Measurements from ENCODE around the gene TMPRSS6. TPM values are rescaled to one million over a fixed set of nuclear protein-coding genes. Genes with fewer than 3 reads are reported as not detected.
"Not testable (repeated sequence)": the region's sequence is repeated elsewhere in the genome, so short reads cannot be mapped to it uniquely, and the experiment has no call there.

Gene TMPRSS6
- total RNA-seq, 4 donors from 2014 or later = under 0.01 to 0.09 TPM; not detected in 2

DNA sequence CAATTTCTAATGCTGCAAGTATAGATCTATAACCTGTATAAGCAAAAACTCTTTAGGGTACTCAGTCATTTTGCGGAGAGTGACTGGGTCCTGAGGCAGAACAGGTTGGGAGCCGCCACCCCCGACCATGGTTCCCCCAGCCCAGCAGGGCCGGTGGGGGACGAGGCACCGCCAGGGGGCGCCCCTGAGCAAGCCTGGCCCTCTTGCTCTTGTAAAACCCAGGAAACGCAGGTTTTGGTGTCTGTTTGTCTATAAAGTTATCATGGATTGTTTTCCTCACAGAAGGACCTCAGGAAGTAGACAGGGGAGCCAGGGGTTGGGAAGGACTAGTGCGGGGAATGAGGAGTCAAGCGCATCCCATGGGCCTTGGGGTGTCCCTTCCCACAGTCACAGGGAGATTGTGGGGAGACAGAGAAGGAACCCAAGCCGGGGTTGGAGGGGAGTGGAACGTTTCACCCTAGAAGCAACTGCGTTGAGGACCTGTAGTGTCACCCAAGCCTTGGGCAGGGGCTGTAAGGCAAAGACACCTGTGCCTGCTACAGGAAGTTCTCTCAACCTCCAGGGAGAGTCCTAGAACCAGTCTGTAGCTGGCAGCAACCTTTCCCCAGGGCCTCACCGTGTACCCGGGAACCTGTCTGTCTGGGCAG, 31.6 kb downstream of the TMPRSS6 start:
- Histone ChIP-seq H3K4me1 (peaks cover 0 to 6% (median 0%) of the 10 kb centered on the region in 3 donors), H3K27ac (no peak overlapping the region), H3K27me3 (peaks cover 0 to 63% (median 0%) of the 10 kb centered on the region in 4 donors), H3K36me3 (no peaks in the 10 kb centered on the region), H3K9me3 (no peaks in the 10 kb centered on the region), H3K4me3 (no peak overlapping the region)
- DNase-seq = no peak
- intact Hi-C loops (cut with DNase I) = no loop called here
- TF ChIP-seq POLR2A (IDR thresholded peaks at IDR 0.05) = no peak
- TF ChIP-seq, protein P1, sequence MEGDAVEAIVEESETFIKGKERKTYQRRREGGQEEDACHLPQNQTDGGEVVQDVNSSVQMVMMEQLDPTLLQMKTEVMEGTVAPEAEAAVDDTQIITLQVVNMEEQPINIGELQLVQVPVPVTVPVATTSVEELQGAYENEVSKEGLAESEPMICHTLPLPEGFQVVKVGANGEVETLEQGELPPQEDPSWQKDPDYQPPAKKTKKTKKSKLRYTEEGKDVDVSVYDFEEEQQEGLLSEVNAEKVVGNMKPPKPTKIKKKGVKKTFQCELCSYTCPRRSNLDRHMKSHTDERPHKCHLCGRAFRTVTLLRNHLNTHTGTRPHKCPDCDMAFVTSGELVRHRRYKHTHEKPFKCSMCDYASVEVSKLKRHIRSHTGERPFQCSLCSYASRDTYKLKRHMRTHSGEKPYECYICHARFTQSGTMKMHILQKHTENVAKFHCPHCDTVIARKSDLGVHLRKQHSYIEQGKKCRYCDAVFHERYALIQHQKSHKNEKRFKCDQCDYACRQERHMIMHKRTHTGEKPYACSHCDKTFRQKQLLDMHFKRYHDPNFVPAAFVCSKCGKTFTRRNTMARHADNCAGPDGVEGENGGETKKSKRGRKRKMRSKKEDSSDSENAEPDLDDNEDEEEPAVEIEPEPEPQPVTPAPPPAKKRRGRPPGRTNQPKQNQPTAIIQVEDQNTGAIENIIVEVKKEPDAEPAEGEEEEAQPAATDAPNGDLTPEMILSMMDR (IDR thresholded peaks at IDR 0.05) = peak; percentile 87 to 96 (median 90)
- 19 to 27% methylated on average over 14 to 15 of the region's 15 CpGs for WGBS, 2 donors

DNA sequence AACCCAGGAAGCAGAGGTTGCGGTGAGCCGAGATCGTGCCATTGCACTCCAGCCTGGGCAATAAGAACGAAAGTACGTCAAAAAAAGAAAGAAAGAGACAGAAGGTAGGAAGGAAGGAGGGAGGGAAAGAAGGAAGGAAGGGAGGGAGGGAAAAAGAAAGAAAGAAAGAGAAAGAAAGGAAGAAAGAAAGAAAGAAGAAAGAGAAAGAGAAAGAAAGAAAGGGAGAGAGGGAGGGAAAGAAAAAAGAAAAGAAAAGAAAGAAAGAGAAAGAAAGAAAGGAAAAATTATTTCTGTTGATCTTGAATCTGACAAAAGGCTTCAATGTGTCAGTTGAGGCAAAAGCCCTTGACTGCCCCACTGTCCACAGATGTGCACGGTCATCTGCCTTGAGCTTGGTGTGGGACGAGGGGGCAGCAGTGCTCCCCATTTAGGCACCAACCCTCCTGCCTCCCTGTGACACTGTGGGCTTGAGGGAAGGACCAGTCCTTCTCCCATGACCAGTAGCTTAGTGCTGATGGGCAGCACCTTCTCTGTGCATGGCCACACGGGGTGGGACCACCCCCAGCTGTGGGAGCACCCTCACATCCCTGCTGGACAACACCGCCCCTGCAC, 33.6 kb downstream of the TMPRSS6 start:
- no peak overlapping the region for H3K27ac ChIP-seq
- no peaks in the 10 kb centered on the region for H3K36me3 ChIP-seq
- WGBS, 2 donors = 81 to 83% methylated on average over 6 to 7 of the region's 9 CpGs
- H3K9me3 ChIP-seq = no peaks in the 10 kb centered on the region
- DNase-seq = no peak
- TF ChIP-seq, protein P1 (IDR thresholded peaks at IDR 0.05) = no peak
- TF ChIP-seq POLR2A (IDR thresholded peaks at IDR 0.05) = no peak
- no peak overlapping the region for H3K4me3 ChIP-seq
- H3K4me1 ChIP-seq = peaks cover 0 to 6% (median 0%) of the 10 kb centered on the region in 3 donors
- intact Hi-C loops (cut with DNase I) = no loop called here
- peaks cover 0 to 70% (median 0%) of the 10 kb centered on the region in 4 donors for H3K27me3 ChIP-seq

DNA sequence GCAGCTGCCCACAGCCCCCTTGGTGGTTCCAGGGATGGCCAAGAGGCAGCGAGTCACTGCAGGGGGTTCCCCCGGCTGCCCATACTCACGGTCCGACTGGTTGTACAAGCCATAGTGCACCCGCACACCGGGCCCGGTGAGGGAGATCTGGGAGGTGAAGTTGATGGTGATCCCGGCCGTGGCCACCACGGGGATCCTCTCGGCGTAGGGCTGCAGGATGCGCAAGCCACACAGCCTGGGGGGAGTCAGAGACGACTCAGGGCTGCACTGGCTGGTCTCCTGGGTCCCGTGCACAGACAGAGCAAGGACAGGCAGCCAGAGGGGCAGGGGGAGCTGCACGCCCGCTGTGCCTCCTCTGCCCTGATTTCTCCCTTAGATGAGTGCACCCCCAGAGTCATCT, 34.5 kb downstream of the TMPRSS6 start:
- 35 to 67% methylated on average over 1 to 2 of the region's 17 CpGs for WGBS, 2 donors
- no peak for DNase-seq
- Histone ChIP-seq H3K4me3 (no peak overlapping the region), H3K27ac (no peak overlapping the region), H3K27me3 (peaks cover 0 to 75% (median 0%) of the 10 kb centered on the region in 4 donors), H3K36me3 (no peaks in the 10 kb centered on the region), H3K9me3 (no peaks in the 10 kb centered on the region), H3K4me1 (peaks cover 0 to 5% (median 0%) of the 10 kb centered on the region in 3 donors)
- TF ChIP-seq, protein P1 (IDR thresholded peaks at IDR 0.05) = no peak
- TF ChIP-seq POLR2A (IDR thresholded peaks at IDR 0.05) = no peak
- intact Hi-C loops (cut with DNase I) = no loop called here

DNA sequence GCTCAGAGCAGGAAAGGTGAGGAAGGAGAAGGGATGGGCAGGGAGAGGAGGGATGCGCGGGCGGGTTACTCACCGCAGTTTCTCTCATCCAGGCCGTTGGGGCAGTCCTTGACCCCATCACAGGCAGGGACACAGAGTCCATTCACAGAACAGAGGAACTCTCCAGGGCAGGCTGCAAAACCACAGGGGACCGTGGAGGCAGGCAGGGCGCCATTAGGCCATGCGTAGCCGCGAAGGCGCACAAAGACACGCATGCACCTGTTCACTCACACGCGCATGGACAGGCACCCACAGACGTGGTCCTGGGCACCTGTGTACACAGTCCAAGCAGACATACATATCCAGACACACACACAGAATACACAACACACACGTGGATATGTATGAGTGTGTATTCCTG, 35.0 kb downstream of the TMPRSS6 start:
- no peak for TF ChIP-seq POLR2A (IDR thresholded peaks at IDR 0.05)
- TF ChIP-seq, protein P1 (IDR thresholded peaks at IDR 0.05) = no peak
- H3K4me1 ChIP-seq = no peaks in the 10 kb centered on the region
- no peaks in the 10 kb centered on the region for H3K36me3 ChIP-seq
- intact Hi-C loops (cut with DNase I) = no loop called here
- no peak for DNase-seq
- H3K27me3 ChIP-seq = peaks cover 0 to 75% (median 0%) of the 10 kb centered on the region in 4 donors
- 58 to 67% methylated on average over 11 to 16 of the region's 16 CpGs for WGBS, 2 donors
- no peak overlapping the region for H3K27ac ChIP-seq
- no peaks in the 10 kb centered on the region for H3K9me3 ChIP-seq
- no peak overlapping the region for H3K4me3 ChIP-seq

DNA sequence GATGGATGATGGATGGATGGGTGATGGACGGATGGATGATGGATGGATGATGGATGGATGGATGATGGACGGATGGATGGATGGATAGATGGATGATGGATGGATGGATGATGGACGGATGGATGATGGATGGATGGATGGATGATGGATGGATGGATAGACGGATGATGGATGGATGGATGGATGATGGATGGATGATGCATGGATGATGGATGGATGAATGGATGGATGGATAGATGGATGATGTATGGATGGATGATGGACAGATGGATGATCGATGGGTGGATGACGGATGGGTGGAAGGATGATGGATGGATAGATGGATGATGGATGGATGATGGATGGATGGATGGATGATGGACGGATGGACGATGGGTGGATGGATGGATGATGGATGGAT, 36.8 kb downstream of the TMPRSS6 start:
- no peak overlapping the region for H3K4me3 ChIP-seq
- intact Hi-C loops (cut with DNase I) = no loop called here
- TF ChIP-seq, protein P1 (IDR thresholded peaks at IDR 0.05) = no peak
- no peak for TF ChIP-seq POLR2A (IDR thresholded peaks at IDR 0.05)
- peaks cover 0 to 88% (median 3%) of the 10 kb centered on the region in 4 donors for H3K27me3 ChIP-seq
- H3K4me1 ChIP-seq = peaks cover 0 to 8% (median 4%) of the 10 kb centered on the region in 3 donors
- no peaks in the 10 kb centered on the region for H3K36me3 ChIP-seq
- 83 to 86% methylated on average over 8 of the region's 8 CpGs for WGBS, 2 donors
- no peaks in the 10 kb centered on the region for H3K9me3 ChIP-seq
- H3K27ac ChIP-seq = no peak overlapping the region
- DNase-seq = no peak

DNA sequence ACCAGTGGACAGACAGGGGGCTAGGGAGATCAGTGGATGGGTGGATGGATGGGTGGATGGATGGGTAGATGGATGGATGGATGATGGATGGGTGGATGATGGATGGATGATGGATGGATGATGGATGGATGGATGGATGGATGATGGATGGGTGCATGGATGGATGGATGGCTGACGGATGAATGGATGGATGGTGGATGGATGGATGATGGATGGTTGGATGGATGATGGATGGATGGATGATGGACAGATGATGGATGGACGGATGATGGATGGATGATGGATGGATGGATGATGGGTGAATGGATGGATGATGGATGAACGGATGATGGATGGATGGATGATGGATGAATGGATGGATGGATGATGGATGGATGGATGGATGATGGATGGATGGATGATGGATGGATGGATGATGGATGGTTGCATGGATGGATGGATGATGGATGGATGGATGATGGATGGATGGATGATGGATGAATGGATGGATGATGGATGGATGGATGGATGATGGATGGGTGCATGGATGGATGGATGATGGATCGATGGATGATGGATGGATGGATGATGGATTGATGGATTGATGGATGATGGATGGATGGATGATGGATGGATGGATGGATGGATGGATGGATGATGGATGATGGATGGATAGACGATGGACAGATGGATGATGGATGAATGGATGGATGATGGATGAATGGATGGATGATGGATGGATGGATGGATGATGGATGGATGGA, 37.5 kb downstream of the TMPRSS6 start:
- peaks cover 0 to 88% (median 3%) of the 10 kb centered on the region in 4 donors for H3K27me3 ChIP-seq
- intact Hi-C loops (cut with DNase I); H3K9me3 ChIP-seq; H3K36me3 ChIP-seq; H3K4me1 ChIP-seq; DNase-seq; H3K27ac ChIP-seq; H3K4me3 ChIP-seq: not testable (repeated sequence)
- WGBS, 2 donors = 86 to 94% methylated on average over 5 of the region's 5 CpGs

All from esophagus squamous epithelium (tissue), 5 donors.